RPMI8226 (cell line): ENCODE results near the gene MAS1.

Experiments
- DNase-seq: peaks from one replicate; pipeline ENCODE4 v3.0.0-alpha.2; 2015

MAS1 gene

GRCh38 chr6:159880412-159880975, 10.3 kb upstream of the MAS1 start:
- DNase-seq, result no peak

GRCh38 chr6:159884720-159885119, 6.1 kb upstream of the MAS1 start:
- DNase-seq, result no peak

- no peak for DNase-seq
Measured at GRCh38 chr6:159886270-159886669, 4.5 kb upstream of the MAS1 start.

GRCh38 chr6:159887146-159887545, 3.6 kb upstream of the MAS1 start:
- DNase-seq, result no peak

- no peak for DNase-seq
Measured at GRCh38 chr6:159887761-159888160, 3.0 kb upstream of the MAS1 start.

- DNase-seq, result no peak
Measured at GRCh38 chr6:159890201-159890600, 587 bp upstream of the MAS1 start.

- DNase-seq, result no peak
Measured at GRCh38 chr6:159892053-159892452, 1.3 kb downstream of the MAS1 start.

- DNase-seq, result no peak
Measured at GRCh38 chr6:159893064-159893463, 2.3 kb downstream of the MAS1 start.

- DNase-seq, result no peak
Measured at GRCh38 chr6:159894991-159895390, 4.2 kb downstream of the MAS1 start.

- no peak for DNase-seq
Measured at GRCh38 chr6:159897603-159898002, 6.8 kb downstream of the MAS1 start.

- no peak for DNase-seq
Measured at GRCh38 chr6:159898519-159898918, 7.7 kb downstream of the MAS1 start.

GRCh38 chr6:159899994-159900745, 9.4 kb downstream of the MAS1 start:
- DNase-seq, result no peak

GRCh38 chr6:159902620-159903019, 11.8 kb downstream of the MAS1 start:
- no peak for DNase-seq

- DNase-seq, result no peak
Measured at GRCh38 chr6:159904497-159904911, 13.7 kb downstream of the MAS1 start.

- DNase-seq, result no peak
Measured at GRCh38 chr6:159906400-159906799, 15.6 kb downstream of the MAS1 start.

GRCh38 chr6:159908535-159908934, 17.7 kb downstream of the MAS1 start:
- DNase-seq, result no peak

GRCh38 chr6:159908979-159909378, 18.2 kb downstream of the MAS1 start:
- DNase-seq, result no peak

- no peak for DNase-seq
Measured at GRCh38 chr6:159910342-159910741, 19.6 kb downstream of the MAS1 start.

- no peak for DNase-seq
Measured at GRCh38 chr6:159913375-159913774, 22.6 kb downstream of the MAS1 start.

GRCh38 chr6:159913862-159914564, 23.2 kb downstream of the MAS1 start:
- DNase-seq, result no peak

GRCh38 chr6:159914565-159914923, 23.8 kb downstream of the MAS1 start:
- DNase-seq, result no peak

- no peak for DNase-seq
Measured at GRCh38 chr6:159915397-159915796, 24.6 kb downstream of the MAS1 start.

- no peak for DNase-seq
Measured at GRCh38 chr6:159916237-159916636, 25.4 kb downstream of the MAS1 start.

- no peak for DNase-seq
Measured at GRCh38 chr6:159916752-159917151, 26.0 kb downstream of the MAS1 start.
